Liver (tissue), 3 donors: ENCODE measurements around the gene RASGRF1.

Experiments used
- CTCF ChIP-seq: fragments of 150-350 bp; IDR thresholded peaks from 2 replicates; pipeline ENCODE4 v1.5.1; 2017; ENCODE audit warnings: improper control_type of control experiment, low read depth, low read length; ENCODE audit not compliant: missing input control
- EGR1 ChIP-seq, 2 donors: IDR thresholded peaks; 2 replicates each; pipeline ENCODE4 v1.6.1; 2016 to 2018; ENCODE audit warnings: antibody characterized with exemption in 2 of 2, low read depth in 2 of 2
- MAX ChIP-seq: IDR thresholded peaks from 2 replicates; pipeline ENCODE4 v1.6.1; 2016; ENCODE audit warnings: antibody characterized with exemption
- RAD21 ChIP-seq, 2 donors: IDR thresholded peaks; 2 replicates each; pipeline ENCODE4 v1.6.1; 2016; ENCODE audit warnings: antibody characterized with exemption in 2 of 2, mild to moderate bottlenecking in 2 of 2
- REST ChIP-seq: IDR thresholded peaks from 2 replicates; pipeline ENCODE4 v1.6.1; 2016; ENCODE audit warnings: antibody characterized with exemption, mild to moderate bottlenecking
- SP1 ChIP-seq: IDR thresholded peaks from 2 replicates; pipeline ENCODE4 v1.6.1; 2018; ENCODE audit warnings: antibody characterized with exemption, mild to moderate bottlenecking
- TAF1 ChIP-seq: conservative IDR thresholded peaks from 2 replicates; pipeline ENCODE4 v1.6.1; 2016; ENCODE audit warnings: antibody characterized with exemption, mild to moderate bottlenecking
- YY1 ChIP-seq: IDR thresholded peaks from 2 replicates; pipeline ENCODE4 v1.6.1; 2016; ENCODE audit warnings: antibody characterized with exemption, mild to moderate bottlenecking
- ZBTB33 ChIP-seq: IDR thresholded peaks from 2 replicates; pipeline ENCODE4 v1.6.1; 2016; ENCODE audit warnings: antibody characterized with exemption
- donor health status: healthy.
- donor health status: healthy.

- no peak for TF ChIP-seq TAF1
- no peak for TF ChIP-seq YY1
- TF ChIP-seq RAD21 (IDR thresholded peaks at IDR 0.05) = peak in 1 of 2 donors; percentile 32
- TF ChIP-seq CTCF = no peak
- TF ChIP-seq MAX = no peak
- peak; percentile 68 for TF ChIP-seq SP1
- TF ChIP-seq ZBTB33 = no peak
- peak in 1 of 2 donors; percentile 77 for TF ChIP-seq EGR1 (IDR thresholded peaks at IDR 0.05; ENCODE audit: low read depth in 2 of 2)
- TF ChIP-seq REST = no peak
Observed at GRCh38 chr15:78985859-78986475, 104.6 kb downstream of the RASGRF1 start.
